Measurements from ENCODE around the gene EXOC4. TPM values are rescaled to one million over a fixed set of nuclear protein-coding genes. Genes with fewer than 3 reads are reported as not detected.

EXOC4 gene
- total and polyA plus RNA-seq, 2 of the 8 experiments (the other 6 are each of a cell fraction or from before 2014, with no cell fraction given), result 27.0 to 67.3 TPM

DNA sequence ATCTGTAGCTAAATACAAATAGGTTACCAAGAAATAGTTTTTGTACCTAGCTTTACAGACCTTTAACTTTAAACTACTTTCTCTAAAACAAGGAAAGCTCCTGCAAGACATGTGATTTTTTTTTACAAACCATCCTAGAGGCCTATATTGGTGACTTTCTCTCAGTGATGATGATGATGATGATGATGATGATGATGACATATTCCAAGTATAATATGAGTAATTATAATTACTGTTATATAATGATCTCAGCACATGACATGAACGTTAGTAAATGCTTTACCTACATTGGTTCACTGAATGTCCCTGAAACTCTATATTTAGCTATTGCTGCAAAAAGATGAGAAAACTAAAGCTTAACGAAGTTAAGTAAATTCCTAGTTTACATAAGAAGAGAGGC is 766.4 kb downstream of the EXOC4 start:
- TF ChIP-seq TCF12 (IDR thresholded peaks at IDR 0.05; ENCODE audit: low read depth, low read length) (no peak), CBX8 (IDR thresholded peaks at IDR 0.05; ENCODE audit: borderline replicate concordance, low read depth, low read length) (no peak), CHD1 (IDR thresholded peaks at IDR 0.05; ENCODE audit: low read depth, low read length) (no peak), TAF1 (IDR thresholded peaks at IDR 0.05; ENCODE audit: low read depth, low read length) (no peak)
- TF ChIP-seq, protein P1, sequence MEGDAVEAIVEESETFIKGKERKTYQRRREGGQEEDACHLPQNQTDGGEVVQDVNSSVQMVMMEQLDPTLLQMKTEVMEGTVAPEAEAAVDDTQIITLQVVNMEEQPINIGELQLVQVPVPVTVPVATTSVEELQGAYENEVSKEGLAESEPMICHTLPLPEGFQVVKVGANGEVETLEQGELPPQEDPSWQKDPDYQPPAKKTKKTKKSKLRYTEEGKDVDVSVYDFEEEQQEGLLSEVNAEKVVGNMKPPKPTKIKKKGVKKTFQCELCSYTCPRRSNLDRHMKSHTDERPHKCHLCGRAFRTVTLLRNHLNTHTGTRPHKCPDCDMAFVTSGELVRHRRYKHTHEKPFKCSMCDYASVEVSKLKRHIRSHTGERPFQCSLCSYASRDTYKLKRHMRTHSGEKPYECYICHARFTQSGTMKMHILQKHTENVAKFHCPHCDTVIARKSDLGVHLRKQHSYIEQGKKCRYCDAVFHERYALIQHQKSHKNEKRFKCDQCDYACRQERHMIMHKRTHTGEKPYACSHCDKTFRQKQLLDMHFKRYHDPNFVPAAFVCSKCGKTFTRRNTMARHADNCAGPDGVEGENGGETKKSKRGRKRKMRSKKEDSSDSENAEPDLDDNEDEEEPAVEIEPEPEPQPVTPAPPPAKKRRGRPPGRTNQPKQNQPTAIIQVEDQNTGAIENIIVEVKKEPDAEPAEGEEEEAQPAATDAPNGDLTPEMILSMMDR (IDR thresholded peaks at IDR 0.05; ENCODE audit: control extremely low read depth in 1 of 3, insufficient read depth in 1 of 3, low read depth in 1 of 3, low read length in 3 of 3), result no peak
- no peak overlapping the region for H3K56ac ChIP-seq (replicated peaks; ENCODE audit: insufficient read length, low read depth, low read length)
- H3K79me2 ChIP-seq (ENCODE audit: control insufficient read depth in 1 of 2, insufficient read depth in 2 of 2, low read length in 2 of 2), result no peaks in the 10 kb centered on the region
- H3K4me2 ChIP-seq (ENCODE audit: insufficient read depth in 1 of 2, low read depth in 2 of 2, low read length in 2 of 2), result no peak overlapping the region
- H3K9ac ChIP-seq (replicated peaks in 1 of 4; ENCODE audit: extremely low read depth in 1 of 4, low read depth in 3 of 4, low read length in 3 of 4), result no peak overlapping the region
- no peak overlapping the region for H3K18ac ChIP-seq (ENCODE audit: extremely low read depth, low read length)
- no peak overlapping the region for H4K91ac ChIP-seq (replicated peaks; ENCODE audit: insufficient read length, low read length)
- H4K20me1 ChIP-seq (replicated peaks in 1 of 2; ENCODE audit: control insufficient read depth in 1 of 2, insufficient read depth in 2 of 2, low read length in 2 of 2), result no peaks in the 10 kb centered on the region
- H3K4ac ChIP-seq (replicated peaks; ENCODE audit: insufficient read length, low read depth, low read length), result no peak overlapping the region
- H2BK20ac ChIP-seq (ENCODE audit: low read length), result no peak overlapping the region
- H2BK15ac ChIP-seq (ENCODE audit: low read length), result no peak overlapping the region
- FAIRE-seq (no peak), DNase-seq (ENCODE audit: low read depth in 1 of 2, low spot score in 2 of 2) (no peak)
- no peak overlapping the region for H4K8ac ChIP-seq (ENCODE audit: extremely low read depth, insufficient read depth, low read length)
- no peak overlapping the region for H3K4me3 ChIP-seq (ENCODE audit: extremely low read depth in 1 of 4, insufficient read depth in 2 of 4, low read depth in 3 of 4, low read length in 4 of 4)
- no peaks in the 10 kb centered on the region for H3K27me3 ChIP-seq (replicated peaks in 1 of 4; ENCODE audit: control insufficient read depth in 3 of 4, extremely low read depth in 1 of 4, insufficient read depth in 3 of 4, low read length in 3 of 4)
- H3K36me3 ChIP-seq (ENCODE audit: control insufficient read depth in 2 of 4, insufficient read depth in 4 of 4, low read length in 3 of 4), result no peaks in the 10 kb centered on the region
- H2BK120ac ChIP-seq (replicated peaks; ENCODE audit: low read depth, low read length), result no peak overlapping the region
- H4K5ac ChIP-seq (ENCODE audit: insufficient read length, low read depth, low read length), result no peak overlapping the region
- CTCF ChIA-PET (ENCODE audit: partially characterized antibody), result interaction anchor here (0.7 to 2.4 kb wide), 8 partner anchors 8 to 1511 kb away, joined by 3 to 12 read pairs (median 4); no protein-coding TSS in a partner anchor
- no peak overlapping the region for H3K23ac ChIP-seq (ENCODE audit: insufficient read length)
- no peak overlapping the region for H2BK12ac ChIP-seq (ENCODE audit: low read depth, low read length)
- no peak overlapping the region for H2AFZ ChIP-seq (ENCODE audit: low read length)
- WGBS, 2 experiments (ENCODE audit: extremely low coverage in 1 of 2, insufficient coverage in 1 of 2, insufficient read length in 1 of 2, insufficient replicate concordance in 2 of 2, low coverage in 1 of 2, low lambda C conversion rate in 2 of 2, missing lambda C conversion rate in 1 of 2), result 41% methylated on average over 2 of the region's 2 CpGs; no CpG with 5 or more reads in 1 of the 2 experiments
- H3K9me3 ChIP-seq (ENCODE audit: insufficient read depth in 2 of 2, low read depth in 1 of 2, low read length in 1 of 2), result no peaks in the 10 kb centered on the region
- no peaks in the 10 kb centered on the region for H3K23me2 ChIP-seq (ENCODE audit: low read depth, low read length)
- no peak overlapping the region for H2AK5ac ChIP-seq (ENCODE audit: low read depth, low read length)
- H3K4me1 ChIP-seq (replicated peaks in 1 of 4; ENCODE audit: control insufficient read depth in 3 of 4, insufficient read depth in 4 of 4, low read length in 3 of 4), result peaks cover 0 to 5% (median 2%) of the 10 kb centered on the region in 4 experiments; a peak in 3 of 7 replicates
- no peaks in the 10 kb centered on the region for H3K79me1 ChIP-seq (ENCODE audit: low read depth, low read length)
- H3K14ac ChIP-seq (ENCODE audit: insufficient read length), result no peak overlapping the region
- H3K27ac ChIP-seq (ENCODE audit: low read depth, low read length), result no peak overlapping the region
- H2BK5ac ChIP-seq (ENCODE audit: low read depth, low read length), result no peak overlapping the region
- POLR2A ChIA-PET (ENCODE audit: partially characterized antibody), result interaction anchor here (0.5 kb wide), 1 partner anchor 628 kb away, joined by 3 read pairs; no protein-coding TSS in a partner anchor
